ENCODE results near the gene RINL. TPM values are rescaled to one million over a fixed set of nuclear protein-coding genes. Genes with fewer than 3 reads are reported as not detected.

RINL gene
- polyA plus RNA-seq, 1 of the 3 experiments (the other 2 are of a cell fraction) = 3.8 TPM

DNA sequence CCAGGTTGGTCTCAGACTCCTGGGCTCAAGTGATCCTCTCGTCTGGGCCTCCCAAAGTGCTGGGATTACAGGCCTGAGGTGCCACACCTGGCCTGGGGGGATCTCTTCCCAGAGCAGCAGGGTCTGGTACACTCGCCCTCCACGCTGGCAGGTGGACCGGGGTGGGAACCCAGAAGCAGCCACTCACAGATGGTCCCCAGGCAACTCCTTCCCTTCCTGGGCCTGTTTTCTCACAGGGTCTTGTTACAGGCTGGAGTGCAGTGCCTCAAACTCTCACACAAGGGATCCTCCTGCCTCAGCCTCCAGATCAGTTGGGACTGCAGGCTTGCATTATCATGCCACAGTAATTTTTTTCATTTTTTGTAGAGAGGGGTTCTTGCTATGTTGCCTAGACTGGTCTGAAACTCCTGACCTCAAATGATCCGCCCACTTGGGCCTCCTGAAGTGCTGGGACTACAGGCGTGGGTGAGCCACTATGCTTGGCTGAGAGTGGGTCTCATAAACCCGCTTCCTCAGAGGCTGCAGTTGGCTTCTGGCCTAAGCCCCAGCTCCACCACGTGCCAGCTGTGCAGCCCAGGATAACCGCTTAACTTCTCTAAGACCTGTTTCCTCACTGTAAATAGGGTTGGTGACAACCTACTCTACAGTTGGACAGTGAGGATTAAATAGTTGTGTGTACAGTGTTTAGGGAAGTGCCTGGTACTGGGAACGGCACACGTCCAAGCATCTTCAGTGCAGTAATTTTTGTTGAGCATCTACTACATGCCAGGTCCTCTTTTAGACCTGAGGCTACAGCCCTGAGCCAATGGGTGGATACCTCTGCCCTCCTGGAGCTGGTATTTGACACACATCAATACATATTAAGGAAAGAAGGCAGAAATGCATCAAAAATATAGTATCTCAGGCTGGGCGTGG is 34.8 kb upstream of the RINL start (continued):
- no peak for TF ChIP-seq TCF12 (IDR thresholded peaks at IDR 0.05)
- no peak for TF ChIP-seq POLR2AphosphoS5 (IDR thresholded peaks at IDR 0.05; ENCODE audit: low read depth, low read length)
- TF ChIP-seq, protein P1, sequence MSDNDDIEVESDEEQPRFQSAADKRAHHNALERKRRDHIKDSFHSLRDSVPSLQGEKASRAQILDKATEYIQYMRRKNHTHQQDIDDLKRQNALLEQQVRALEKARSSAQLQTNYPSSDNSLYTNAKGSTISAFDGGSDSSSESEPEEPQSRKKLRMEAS (IDR thresholded peaks at IDR 0.05; ENCODE audit: low read depth) = no peak
- no peak for TF ChIP-seq GABPA (IDR thresholded peaks at IDR 0.05; ENCODE audit: low read depth)
- TF ChIP-seq MXI1 (IDR thresholded peaks at IDR 0.05; ENCODE audit: low read depth, low read length) = no peak
- no peak for TF ChIP-seq TAF1 (IDR thresholded peaks at IDR 0.05; ENCODE audit: borderline replicate concordance, low read depth, low read length)
- TF ChIP-seq RAD21 (IDR thresholded peaks at IDR 0.05; ENCODE audit: low read length) = no peak

DNA sequence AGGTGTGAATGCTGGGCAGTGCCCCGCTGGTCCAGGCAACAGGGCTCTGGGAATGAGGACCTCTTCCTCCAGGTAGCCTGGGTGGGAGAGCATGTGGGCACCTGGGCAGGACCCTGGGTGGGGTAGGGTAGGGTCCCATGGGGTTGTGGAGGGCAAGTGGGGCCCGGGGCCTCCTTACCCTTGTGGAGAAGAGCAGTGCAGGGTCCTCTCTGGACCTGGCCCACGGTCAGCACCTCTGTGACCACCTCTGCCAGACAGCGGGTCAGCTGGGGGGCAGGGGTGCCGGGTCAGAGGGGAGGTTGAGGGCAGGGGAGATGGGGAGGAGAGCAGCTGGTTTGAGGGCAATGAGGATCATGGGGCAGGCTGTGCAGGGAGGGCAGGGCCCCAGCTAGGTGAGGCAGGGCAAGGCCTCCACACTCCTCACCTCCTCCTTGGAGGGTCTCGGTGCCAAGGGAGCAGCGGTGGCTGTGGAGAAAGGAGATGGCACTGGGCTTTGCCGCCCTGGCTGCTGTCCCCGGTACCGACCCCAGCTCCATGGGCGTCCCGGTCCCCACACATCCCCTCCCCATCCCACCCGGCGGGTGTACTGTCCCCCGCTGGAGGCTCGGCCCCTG is 33.4 kb upstream of the RINL start:
- Histone ChIP-seq H4K20me1 (ENCODE audit: insufficient read depth) (no peaks in the 10 kb centered on the region), H3K4me1 (ENCODE audit: control insufficient read depth in 1 of 2, insufficient read depth in 2 of 2, low read depth in 1 of 2, low read length in 1 of 2) (no peaks in the 10 kb centered on the region), H3K36me3 (replicated peaks in 1 of 2; ENCODE audit: control insufficient read depth in 1 of 2, insufficient read depth in 2 of 2, low read length in 1 of 2) (peaks cover 0 to 7% of the 10 kb centered on the region in 2 experiments), H3K4me3 (ENCODE audit: low read depth in 2 of 2, low read length in 1 of 2) (no peak overlapping the region), H3K4me2 (no peak overlapping the region), H3K9me2 (no peaks in the 10 kb centered on the region), H3K9me3 (no peaks in the 10 kb centered on the region), H3K27me3 (ENCODE audit: insufficient read depth) (no peaks in the 10 kb centered on the region), H2AFZ (ENCODE audit: low read depth) (no peak overlapping the region), H3K79me2 (ENCODE audit: insufficient read depth) (no peaks in the 10 kb centered on the region), H3K27ac (ENCODE audit: low read depth in 2 of 2, low read length in 1 of 2) (no peak overlapping the region), H3F3A (replicated peaks; ENCODE audit: insufficient read depth) (no peaks in the 10 kb centered on the region), H3K9ac (no peak overlapping the region)
- DNase-seq = no peak
- ChIA-PET POLR2A (no interaction called here), CTCF (interaction anchor here (1.0 to 1.6 kb wide), 3 partner anchors 19 to 508 kb away, joined by 3 to 5 read pairs (median 3); partner anchors contain the start of genes FAM98C, MRPS12 and SARS2)
- 80% methylated on average over 6 of the region's 16 CpGs for WGBS (ENCODE audit: low lambda C conversion rate)
- no peak for TF ChIP-seq FOXM1 (IDR thresholded peaks at IDR 0.05; ENCODE audit: low read depth)
- TF ChIP-seq TEAD4 (IDR thresholded peaks at IDR 0.05; ENCODE audit: borderline replicate concordance, insufficient read depth) = no peak
- TF ChIP-seq POLR2AphosphoS5 (IDR thresholded peaks at IDR 0.05; ENCODE audit: low read depth, low read length) = no peak
- no peak for TF ChIP-seq ELF1 (IDR thresholded peaks at IDR 0.05)
- TF ChIP-seq, protein P2, sequence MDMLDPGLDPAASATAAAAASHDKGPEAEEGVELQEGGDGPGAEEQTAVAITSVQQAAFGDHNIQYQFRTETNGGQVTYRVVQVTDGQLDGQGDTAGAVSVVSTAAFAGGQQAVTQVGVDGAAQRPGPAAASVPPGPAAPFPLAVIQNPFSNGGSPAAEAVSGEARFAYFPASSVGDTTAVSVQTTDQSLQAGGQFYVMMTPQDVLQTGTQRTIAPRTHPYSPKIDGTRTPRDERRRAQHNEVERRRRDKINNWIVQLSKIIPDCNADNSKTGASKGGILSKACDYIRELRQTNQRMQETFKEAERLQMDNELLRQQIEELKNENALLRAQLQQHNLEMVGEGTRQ (IDR thresholded peaks at IDR 0.05; ENCODE audit: borderline replicate concordance, low read depth, low read length) = no peak
- TF ChIP-seq EP300 (IDR thresholded peaks at IDR 0.05; ENCODE audit: borderline replicate concordance in 1 of 2, low read depth in 1 of 2, low read length in 1 of 2) = no peak
- no peak for TF ChIP-seq YY1 (IDR thresholded peaks at IDR 0.05; ENCODE audit: low read depth)
- no peak for TF ChIP-seq EZH2phosphoT487 (IDR thresholded peaks at IDR 0.05; ENCODE audit: borderline replicate concordance, low read depth)
- no peak for TF ChIP-seq SMC3 (IDR thresholded peaks at IDR 0.05; ENCODE audit: low read depth, low read length)
- TF ChIP-seq, protein P3, sequence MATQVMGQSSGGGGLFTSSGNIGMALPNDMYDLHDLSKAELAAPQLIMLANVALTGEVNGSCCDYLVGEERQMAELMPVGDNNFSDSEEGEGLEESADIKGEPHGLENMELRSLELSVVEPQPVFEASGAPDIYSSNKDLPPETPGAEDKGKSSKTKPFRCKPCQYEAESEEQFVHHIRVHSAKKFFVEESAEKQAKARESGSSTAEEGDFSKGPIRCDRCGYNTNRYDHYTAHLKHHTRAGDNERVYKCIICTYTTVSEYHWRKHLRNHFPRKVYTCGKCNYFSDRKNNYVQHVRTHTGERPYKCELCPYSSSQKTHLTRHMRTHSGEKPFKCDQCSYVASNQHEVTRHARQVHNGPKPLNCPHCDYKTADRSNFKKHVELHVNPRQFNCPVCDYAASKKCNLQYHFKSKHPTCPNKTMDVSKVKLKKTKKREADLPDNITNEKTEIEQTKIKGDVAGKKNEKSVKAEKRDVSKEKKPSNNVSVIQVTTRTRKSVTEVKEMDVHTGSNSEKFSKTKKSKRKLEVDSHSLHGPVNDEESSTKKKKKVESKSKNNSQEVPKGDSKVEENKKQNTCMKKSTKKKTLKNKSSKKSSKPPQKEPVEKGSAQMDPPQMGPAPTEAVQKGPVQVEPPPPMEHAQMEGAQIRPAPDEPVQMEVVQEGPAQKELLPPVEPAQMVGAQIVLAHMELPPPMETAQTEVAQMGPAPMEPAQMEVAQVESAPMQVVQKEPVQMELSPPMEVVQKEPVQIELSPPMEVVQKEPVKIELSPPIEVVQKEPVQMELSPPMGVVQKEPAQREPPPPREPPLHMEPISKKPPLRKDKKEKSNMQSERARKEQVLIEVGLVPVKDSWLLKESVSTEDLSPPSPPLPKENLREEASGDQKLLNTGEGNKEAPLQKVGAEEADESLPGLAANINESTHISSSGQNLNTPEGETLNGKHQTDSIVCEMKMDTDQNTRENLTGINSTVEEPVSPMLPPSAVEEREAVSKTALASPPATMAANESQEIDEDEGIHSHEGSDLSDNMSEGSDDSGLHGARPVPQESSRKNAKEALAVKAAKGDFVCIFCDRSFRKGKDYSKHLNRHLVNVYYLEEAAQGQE (IDR thresholded peaks at IDR 0.05; ENCODE audit: low read depth, low read length) = no peak
- TF ChIP-seq MXI1 (IDR thresholded peaks at IDR 0.05; ENCODE audit: low read depth, low read length) = no peak
- no peak for TF ChIP-seq SIN3A (IDR thresholded peaks at IDR 0.05; ENCODE audit: borderline replicate concordance, low read depth, low read length)
